Measurements from ENCODE around the gene ST3GAL6. TPM values are rescaled to one million over a fixed set of nuclear protein-coding genes. Genes with fewer than 3 reads are reported as not detected.

Gene ST3GAL6
- total and polyA plus RNA-seq, 2 of the 8 experiments (the other 6 are each of a cell fraction or from before 2014, with no cell fraction given) = 3.3 to 6.1 TPM

- Histone ChIP-seq H3K4me1 (replicated peaks in 1 of 4; ENCODE audit: control insufficient read depth in 3 of 4, insufficient read depth in 4 of 4, low read length in 3 of 4) (peaks cover 0 to 11% (median 2%) of the 10 kb centered on the region in 4 experiments; a peak in 2 of 7 replicates), H3K18ac (ENCODE audit: extremely low read depth, low read length) (no peak overlapping the region), H4K20me1 (replicated peaks in 1 of 2; ENCODE audit: control insufficient read depth in 1 of 2, insufficient read depth in 2 of 2, low read length in 2 of 2) (no peaks in the 10 kb centered on the region), H3K23ac (ENCODE audit: insufficient read length) (no peak overlapping the region), H3K23me2 (ENCODE audit: low read depth, low read length) (no peaks in the 10 kb centered on the region), H3K9me3 (ENCODE audit: insufficient read depth in 2 of 2, low read depth in 1 of 2, low read length in 1 of 2) (no peaks in the 10 kb centered on the region), H3K79me1 (ENCODE audit: low read depth, low read length) (no peaks in the 10 kb centered on the region), H2BK12ac (ENCODE audit: low read depth, low read length) (no peak overlapping the region), H3K79me2 (ENCODE audit: control insufficient read depth in 1 of 2, insufficient read depth in 2 of 2, low read length in 2 of 2) (no peaks in the 10 kb centered on the region), H2AK5ac (ENCODE audit: low read depth, low read length) (no peak overlapping the region), H3K9ac (replicated peaks in 1 of 4; ENCODE audit: extremely low read depth in 1 of 4, low read depth in 3 of 4, low read length in 3 of 4) (no peak overlapping the region), H4K8ac (ENCODE audit: extremely low read depth, insufficient read depth, low read length) (no peak overlapping the region), H2BK15ac (ENCODE audit: low read length) (no peak overlapping the region), H3K4me3 (ENCODE audit: extremely low read depth in 1 of 4, insufficient read depth in 2 of 4, low read depth in 3 of 4, low read length in 4 of 4) (no peak overlapping the region), H2BK5ac (ENCODE audit: low read depth, low read length) (no peak overlapping the region), H3K4me2 (ENCODE audit: insufficient read depth in 1 of 2, low read depth in 2 of 2, low read length in 2 of 2) (no peak overlapping the region), H4K5ac (ENCODE audit: insufficient read length, low read depth, low read length) (no peak overlapping the region), H3K27me3 (replicated peaks in 1 of 4; ENCODE audit: control insufficient read depth in 3 of 4, extremely low read depth in 1 of 4, insufficient read depth in 3 of 4, low read length in 3 of 4) (no peaks in the 10 kb centered on the region; a peak in 1 of 7 replicates), H3K4ac (replicated peaks; ENCODE audit: insufficient read length, low read depth, low read length) (no peak overlapping the region), H3K14ac (ENCODE audit: insufficient read length) (no peak overlapping the region), H3K36me3 (ENCODE audit: control insufficient read depth in 2 of 4, insufficient read depth in 4 of 4, low read length in 3 of 4) (no peaks in the 10 kb centered on the region), H2AFZ (ENCODE audit: low read length) (no peak overlapping the region), H2BK20ac (ENCODE audit: low read length) (no peak overlapping the region), H3K56ac (replicated peaks; ENCODE audit: insufficient read length, low read depth, low read length) (no peak overlapping the region), H2BK120ac (replicated peaks; ENCODE audit: low read depth, low read length) (no peak overlapping the region), H4K91ac (replicated peaks; ENCODE audit: insufficient read length, low read length) (no peak overlapping the region), H3K27ac (ENCODE audit: low read depth, low read length) (no peak overlapping the region)
- POLR2A ChIA-PET (ENCODE audit: partially characterized antibody) = interaction anchor here (1.9 kb wide), 1 partner anchor 11 kb away, joined by 10 read pairs; no protein-coding TSS in a partner anchor
- DNase-seq (ENCODE audit: low read depth in 1 of 2, low spot score in 2 of 2) = no peak
- WGBS, 2 experiments (ENCODE audit: extremely low coverage in 1 of 2, insufficient coverage in 1 of 2, insufficient read length in 1 of 2, insufficient replicate concordance in 2 of 2, low coverage in 1 of 2, low lambda C conversion rate in 2 of 2, missing lambda C conversion rate in 1 of 2) = 95% methylated on average over 1 of the region's 1 CpG; no CpG with 5 or more reads in 1 of the 2 experiments
- CTCF ChIA-PET (ENCODE audit: partially characterized antibody) = interaction anchor here (0.7 to 0.9 kb wide), 2 partner anchors 11 to 96 kb away, joined by 3 read pairs; no protein-coding TSS in a partner anchor
- TF ChIP-seq CEBPB (IDR thresholded peaks at IDR 0.05; ENCODE audit: low read depth, low read length) (no peak), USF2 (IDR thresholded peaks at IDR 0.05; ENCODE audit: low read length) (no peak), GTF2F1 (IDR thresholded peaks at IDR 0.05; ENCODE audit: borderline replicate concordance, low read depth, low read length) (no peak), BCL11A (IDR thresholded peaks at IDR 0.05; ENCODE audit: low read depth in 2 of 2, low read length in 2 of 2) (no peak), POLR2A (IDR thresholded peaks at IDR 0.05; ENCODE audit: control extremely low read depth in 1 of 2, low read depth in 2 of 2, low read length in 2 of 2) (no peak), RNF2 (IDR thresholded peaks at IDR 0.05; ENCODE audit: borderline replicate concordance, low read depth, low read length, missing control alignments, poor library complexity, severe bottlenecking) (no peak), TAF7 (optimal IDR thresholded peaks at IDR 0.05; ENCODE audit: borderline replicate concordance, low read depth, low read length) (no peak), CHD1 (IDR thresholded peaks at IDR 0.05; ENCODE audit: low read depth, low read length) (no peak)
- FAIRE-seq = no peak
Measured at GRCh38 chr3:98721776-98722175, 41.4 kb upstream of the ST3GAL6 start.
